ENCODE measurements around the gene TSPEAR. TPM values are rescaled to one million over a fixed set of nuclear protein-coding genes. Genes with fewer than 3 reads are reported as not detected.

The TSPEAR gene
- total RNA-seq, 1 experiment from 2014 or later, result not detected

- intact Hi-C loops (cut with micrococcal nuclease), result no loop called here
- Mint-ChIP-seq H3K9me3 (ENCODE audit: unreplicated experiment) (no peaks in the 10 kb centered on the region), H3K27ac (ENCODE audit: low read depth, unreplicated experiment) (no peak within 1 kb of the TSS), H3K27me3 (ENCODE audit: insufficient read depth, unreplicated experiment) (peaks cover 53% of the 10 kb centered on the region), H3K36me3 (ENCODE audit: insufficient read depth, unreplicated experiment) (no peaks in the 10 kb centered on the region), H3K4me3 (ENCODE audit: unreplicated experiment) (no peak within 1 kb of the TSS), H3K4me1 (ENCODE audit: insufficient read depth, unreplicated experiment) (no peaks in the 10 kb centered on the region)
- ChIA-PET CTCF (interaction anchor here (0.5 kb wide), 1 partner anchor 31 kb away, joined by 4 read pairs; no protein-coding TSS in a partner anchor), POLR2A (no interaction called here)
- no peak for TF ChIP-seq CTCF (IDR thresholded peaks at IDR 0.05; ENCODE audit: unreplicated experiment)
- no peak for DNase-seq (ENCODE audit: unreplicated experiment)
- BruUV-seq (replicated peaks), result no TSS peak
These were observed 56.7 kb downstream of the TSPEAR start, which contains the start of gene KRTAP12-4 for GRCh38 chr21:44654576-44655175. TSS of gene KRTAP12-4 (minus strand) at chr21:44654659. CDS start at chr21:44654614, 45 bp downstream.

GRCh38 chr21:44653656-44654575 lies 57.5 kb downstream of the TSPEAR start:
- intact Hi-C loops (cut with micrococcal nuclease), result no loop called here
- Mint-ChIP-seq H3K4me1 (ENCODE audit: insufficient read depth, unreplicated experiment) (no peaks in the 10 kb centered on the region), H3K9me3 (ENCODE audit: unreplicated experiment) (no peaks in the 10 kb centered on the region), H3K36me3 (ENCODE audit: insufficient read depth, unreplicated experiment) (no peaks in the 10 kb centered on the region), H3K27ac (ENCODE audit: low read depth, unreplicated experiment) (no peak overlapping the region), H3K27me3 (ENCODE audit: insufficient read depth, unreplicated experiment) (peaks cover 45% of the 10 kb centered on the region), H3K4me3 (ENCODE audit: unreplicated experiment) (no peak overlapping the region)
- no peak for DNase-seq (ENCODE audit: unreplicated experiment)
- CTCF ChIA-PET, result no interaction called here
- POLR2A ChIA-PET, result no interaction called here
- no TSS peak for BruUV-seq (replicated peaks)
- TF ChIP-seq CTCF (IDR thresholded peaks at IDR 0.05; ENCODE audit: unreplicated experiment), result no peak

- Mint-ChIP-seq H3K27ac (ENCODE audit: low read depth, unreplicated experiment) (no peak overlapping the region), H3K4me1 (ENCODE audit: insufficient read depth, unreplicated experiment) (no peaks in the 10 kb centered on the region), H3K27me3 (ENCODE audit: insufficient read depth, unreplicated experiment) (peaks cover 42% of the 10 kb centered on the region), H3K4me3 (ENCODE audit: unreplicated experiment) (no peak overlapping the region), H3K36me3 (ENCODE audit: insufficient read depth, unreplicated experiment) (no peaks in the 10 kb centered on the region), H3K9me3 (ENCODE audit: unreplicated experiment) (no peaks in the 10 kb centered on the region)
- TF ChIP-seq CTCF (IDR thresholded peaks at IDR 0.05; ENCODE audit: unreplicated experiment), result no peak
- intact Hi-C loops (cut with micrococcal nuclease), result no loop called here
- ChIA-PET CTCF (no interaction called here), POLR2A (no interaction called here)
- BruUV-seq (replicated peaks), result no TSS peak
- no peak for DNase-seq (ENCODE audit: unreplicated experiment)
These were observed 58.2 kb downstream of the TSPEAR start for GRCh38 chr21:44653123-44653522.

GRCh38 chr21:44650973-44651675 lies 60.2 kb downstream of the TSPEAR start:
- no peak for DNase-seq (ENCODE audit: unreplicated experiment)
- Mint-ChIP-seq H3K36me3 (ENCODE audit: insufficient read depth, unreplicated experiment) (no peaks in the 10 kb centered on the region), H3K4me3 (ENCODE audit: unreplicated experiment) (no peak overlapping the region), H3K4me1 (ENCODE audit: insufficient read depth, unreplicated experiment) (no peaks in the 10 kb centered on the region), H3K9me3 (ENCODE audit: unreplicated experiment) (no peaks in the 10 kb centered on the region), H3K27me3 (ENCODE audit: insufficient read depth, unreplicated experiment) (peaks cover 40% of the 10 kb centered on the region), H3K27ac (ENCODE audit: low read depth, unreplicated experiment) (no peak overlapping the region)
- ChIA-PET POLR2A (no interaction called here), CTCF (interaction anchor here (0.7 kb wide), 1 partner anchor 140 kb away, joined by 3 read pairs; no protein-coding TSS in a partner anchor)
- intact Hi-C loops (cut with micrococcal nuclease), result no loop called here
- BruUV-seq (replicated peaks), result no TSS peak
- no peak for TF ChIP-seq CTCF (IDR thresholded peaks at IDR 0.05; ENCODE audit: unreplicated experiment)
